Upper lobe of left lung (tissue), 4 donors: Measurements from ENCODE around the gene ITGB3BP.

Source experiments
- EP300 ChIP-seq, 4 donors: sonication (generic); formaldehyde crosslinking; IDR thresholded peaks; one replicate each; pipeline ENCODE4 v1.5.1; 2017; ENCODE audit warnings: antibody characterized with exemption in 4 of 4, control low read depth in 2 of 4
- POLR2A ChIP-seq, 4 donors: fragments of 450-650 bp; IDR thresholded peaks; one replicate each; pipeline ENCODE4 v1.5.1; 2016 to 2017; ENCODE audit warnings: antibody characterized with exemption in 4 of 4, mild to moderate bottlenecking in 2 of 4
- POLR2AphosphoS5 ChIP-seq, 2 donors: sonication (generic); formaldehyde crosslinking; IDR thresholded peaks; one replicate each; pipeline ENCODE4 v1.5.1; 2017; ENCODE audit warnings: antibody characterized with exemption in 2 of 2
- TF ChIP-seq, protein P1 (sequence below), 6 experiments: fragments of 450-650 bp in 4 of 6; fragments of 200-600 bp in 2 of 6; sonication (generic) in 2 of 6; IDR thresholded peaks; one replicate each; pipeline ENCODE4 v1.5.1; 2016 to 2019; ENCODE audit warnings: antibody characterized with exemption in 6 of 6

- TF ChIP-seq POLR2A (IDR thresholded peaks at IDR 0.05), result no peak
- no peak for TF ChIP-seq POLR2AphosphoS5 (IDR thresholded peaks at IDR 0.05)
- TF ChIP-seq, protein P1, sequence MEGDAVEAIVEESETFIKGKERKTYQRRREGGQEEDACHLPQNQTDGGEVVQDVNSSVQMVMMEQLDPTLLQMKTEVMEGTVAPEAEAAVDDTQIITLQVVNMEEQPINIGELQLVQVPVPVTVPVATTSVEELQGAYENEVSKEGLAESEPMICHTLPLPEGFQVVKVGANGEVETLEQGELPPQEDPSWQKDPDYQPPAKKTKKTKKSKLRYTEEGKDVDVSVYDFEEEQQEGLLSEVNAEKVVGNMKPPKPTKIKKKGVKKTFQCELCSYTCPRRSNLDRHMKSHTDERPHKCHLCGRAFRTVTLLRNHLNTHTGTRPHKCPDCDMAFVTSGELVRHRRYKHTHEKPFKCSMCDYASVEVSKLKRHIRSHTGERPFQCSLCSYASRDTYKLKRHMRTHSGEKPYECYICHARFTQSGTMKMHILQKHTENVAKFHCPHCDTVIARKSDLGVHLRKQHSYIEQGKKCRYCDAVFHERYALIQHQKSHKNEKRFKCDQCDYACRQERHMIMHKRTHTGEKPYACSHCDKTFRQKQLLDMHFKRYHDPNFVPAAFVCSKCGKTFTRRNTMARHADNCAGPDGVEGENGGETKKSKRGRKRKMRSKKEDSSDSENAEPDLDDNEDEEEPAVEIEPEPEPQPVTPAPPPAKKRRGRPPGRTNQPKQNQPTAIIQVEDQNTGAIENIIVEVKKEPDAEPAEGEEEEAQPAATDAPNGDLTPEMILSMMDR (IDR thresholded peaks at IDR 0.05), result no peak
- no peak for TF ChIP-seq EP300 (IDR thresholded peaks at IDR 0.05)
Measured at GRCh38 chr1:63428815-63429214, 94.2 kb downstream of the ITGB3BP start.
